Spleen (tissue), 3 donors: ENCODE measurements around the gene TGFBR3L.

ENCODE experiments used
- POLR2A ChIP-seq, 3 donors: fragments of 450-650 bp; IDR thresholded peaks; one replicate each; pipeline ENCODE4 v1.5.1; 2017; ENCODE audit warnings: antibody characterized with exemption in 3 of 3, mild to moderate bottlenecking in 1 of 3
- POLR2AphosphoS5 ChIP-seq, 3 donors: sonication (generic); formaldehyde crosslinking; IDR thresholded peaks; one replicate each; pipeline ENCODE4 v1.5.1; 2017; ENCODE audit warnings: antibody characterized with exemption in 3 of 3

GRCh38 chr19:7887408-7888144 lies 27.1 kb upstream of the TGFBR3L start:
- TF ChIP-seq POLR2AphosphoS5 (IDR thresholded peaks at IDR 0.05) = no peak
- no peak for TF ChIP-seq POLR2A (IDR thresholded peaks at IDR 0.05)
